Neural crest cell (in vitro differentiated cells): ENCODE measurements around the gene PTX4. TPM values are rescaled to one million over a fixed set of nuclear protein-coding genes. Genes with fewer than 3 reads are reported as not detected.
"Not testable (repeated sequence)": the region's sequence is repeated elsewhere in the genome, so short reads cannot be mapped to it uniquely, and the experiment has no call there.

ENCODE experiments used
- DNase-seq: peaks from one replicate; pipeline ENCODE4 v3.0.0; 2021; ENCODE audit warnings: low read depth, mixed read lengths, low spot score
- H3K27ac Mint-ChIP-seq: one replicate; pipeline ENCODE4 v1.8.0; 2021; ENCODE audit warnings: mild to moderate bottlenecking, mixed read lengths; ENCODE audit not compliant: unreplicated experiment
- H3K27me3 Mint-ChIP-seq: 2 replicates; pipeline ENCODE4 v1.8.0; 2021; ENCODE audit warnings: low read depth, mild to moderate bottlenecking, mixed read lengths
- H3K36me3 Mint-ChIP-seq: 2 replicates; pipeline ENCODE4 v1.8.0; 2021; ENCODE audit warnings: low read depth, mild to moderate bottlenecking, mixed read lengths
- H3K4me1 Mint-ChIP-seq: 2 replicates; pipeline ENCODE4 v1.8.0; 2021; ENCODE audit warnings: mixed read lengths
- H3K4me3 Mint-ChIP-seq: one replicate; pipeline ENCODE4 v1.8.0; 2021; ENCODE audit warnings: mild to moderate bottlenecking, mixed read lengths
- H3K9me3 Mint-ChIP-seq: 2 replicates; pipeline ENCODE4 v1.8.0; 2021; ENCODE audit warnings: mixed read lengths
- CTCF ChIP-seq: fragments of 200-600 bp; sonication (generic); conservative IDR thresholded peaks from 2 replicates; pipeline ENCODE4 v1.5.0; 2021; ENCODE audit warnings: antibody characterized with exemption, mild to moderate bottlenecking
- total RNA-seq: library from RNA; stranded (reverse); gene quantifications from 2 replicates; pipeline ENCODE4 v1.2.1, GENCODE V29; 2021

PTX4 gene
- total RNA-seq, 1 donor from 2014 or later: 0.28 TPM

DNA sequence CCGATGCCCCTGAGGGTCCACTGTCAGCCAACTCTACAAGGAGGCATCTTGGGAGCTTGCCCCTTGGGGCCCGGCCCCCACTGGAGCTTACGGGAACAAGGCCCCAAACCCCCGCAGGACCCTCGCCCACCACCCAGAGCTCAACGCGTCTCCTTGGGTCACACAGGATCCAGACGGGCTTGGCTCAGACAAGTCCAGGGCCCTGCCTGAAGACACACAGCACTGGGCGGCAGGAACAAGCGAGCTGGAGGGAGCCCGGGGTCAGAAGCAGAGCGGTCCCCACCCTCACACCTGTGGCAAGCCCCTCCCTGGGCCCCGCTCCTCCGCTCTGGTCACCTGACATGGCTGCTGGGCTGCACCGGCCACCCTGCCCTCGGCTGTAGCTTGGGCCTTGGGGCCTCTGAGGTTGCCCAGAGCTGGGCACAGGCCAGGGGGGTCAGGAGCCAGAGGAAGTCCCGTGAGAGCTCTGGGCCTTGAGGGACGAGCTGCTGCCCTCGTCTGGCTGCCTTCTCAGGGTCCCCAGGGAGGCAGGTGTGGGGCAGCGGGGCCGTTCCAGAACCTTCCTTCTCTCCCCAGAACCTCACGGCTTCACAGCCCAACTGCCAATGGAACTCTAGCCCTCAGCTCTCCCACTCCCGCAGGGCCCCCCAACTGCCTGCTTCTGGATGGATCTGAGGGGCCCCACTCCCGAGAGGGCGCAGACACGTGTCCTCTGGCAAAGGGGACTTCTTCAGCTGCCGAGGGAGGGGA is 44.6 kb downstream of the PTX4 start, which contains the start of gene CCDC154:
Gene CCDC154, minus strand, starts transcription at position 577 of the 750 bp plus-strand sequence. Its CDS starts 234 bp downstream, at position 343.
- no peak for TF ChIP-seq CTCF
- H3K27ac Mint-ChIP-seq: no peak within 1 kb of the TSS
- H3K4me3 Mint-ChIP-seq: no peak within 1 kb of the TSS
- H3K27me3 Mint-ChIP-seq: no peaks in the 10 kb centered on the region
- no peaks in the 10 kb centered on the region for H3K9me3 Mint-ChIP-seq
- DNase-seq: no peak
- no peaks in the 10 kb centered on the region for H3K4me1 Mint-ChIP-seq
- no peaks in the 10 kb centered on the region for H3K36me3 Mint-ChIP-seq

DNA sequence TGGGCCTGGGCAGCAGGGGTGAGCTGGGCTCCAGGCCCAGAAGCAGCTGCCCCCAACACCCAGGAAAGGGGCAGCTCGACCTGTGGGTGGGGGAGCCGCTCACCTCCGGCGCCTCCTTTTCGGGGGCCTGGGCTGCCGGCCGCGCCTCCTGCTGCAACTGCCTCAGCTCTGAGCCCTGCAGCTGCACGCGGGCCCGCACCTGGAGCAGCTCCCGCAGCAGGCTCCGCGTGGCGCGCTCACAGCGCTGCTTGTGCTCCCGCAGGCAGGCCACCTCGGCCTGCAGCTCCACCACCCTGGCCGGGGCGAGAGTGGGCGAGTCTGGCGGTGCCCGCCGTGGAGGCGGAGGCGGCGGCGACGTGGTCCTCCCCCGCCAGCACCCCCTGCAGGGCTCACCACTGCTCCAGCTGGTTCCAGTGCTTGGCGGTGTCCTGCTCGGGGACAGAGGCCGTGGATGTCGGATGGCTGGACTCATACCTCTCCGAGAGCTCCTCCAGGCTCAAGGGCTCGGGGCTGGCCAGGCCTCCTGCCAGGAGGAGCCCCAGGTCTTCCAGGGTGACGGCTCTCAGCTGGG is 45.3 kb downstream of the PTX4 start:
- Mint-ChIP-seq H3K27ac (no peak overlapping the region), H3K36me3 (no peaks in the 10 kb centered on the region), H3K9me3 (no peaks in the 10 kb centered on the region), H3K4me1 (no peaks in the 10 kb centered on the region), H3K27me3 (no peaks in the 10 kb centered on the region), H3K4me3 (no peak overlapping the region)
- TF ChIP-seq CTCF: no peak
- no peak for DNase-seq

DNA sequence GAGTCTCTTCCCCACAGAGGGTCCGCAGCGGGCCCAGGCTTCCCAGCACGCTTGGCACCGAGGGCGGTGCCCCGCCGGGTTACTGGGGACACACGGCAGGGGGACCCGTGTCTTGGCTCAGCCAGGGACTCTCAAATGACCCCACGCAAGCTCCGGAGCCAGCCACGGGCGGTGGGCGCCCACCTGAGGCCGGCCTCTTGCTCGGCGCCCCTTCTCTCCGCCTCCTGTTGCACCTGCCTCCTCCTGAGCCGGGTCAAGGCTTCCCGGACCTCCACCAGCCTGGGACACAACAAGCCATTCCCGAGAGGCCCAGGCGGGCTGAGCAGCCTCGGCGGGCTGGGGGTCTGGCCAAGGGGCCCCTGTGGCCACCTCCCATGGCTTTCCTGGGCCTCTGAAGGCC is 46.0 kb downstream of the PTX4 start:
- Mint-ChIP-seq H3K4me1 (no peaks in the 10 kb centered on the region), H3K27ac (no peak overlapping the region), H3K36me3 (no peaks in the 10 kb centered on the region), H3K4me3 (no peak overlapping the region), H3K9me3 (no peaks in the 10 kb centered on the region), H3K27me3 (no peaks in the 10 kb centered on the region)
- DNase-seq: no peak
- no peak for TF ChIP-seq CTCF

GRCh38 chr16:1441391-1441829 is 47.3 kb downstream of the PTX4 start:
- H3K4me1 Mint-ChIP-seq: no peaks in the 10 kb centered on the region
- H3K27me3 Mint-ChIP-seq: no peaks in the 10 kb centered on the region
- no peaks in the 10 kb centered on the region for H3K9me3 Mint-ChIP-seq
- H3K4me3 Mint-ChIP-seq: no peak overlapping the region
- H3K36me3 Mint-ChIP-seq: no peaks in the 10 kb centered on the region
- no peak for DNase-seq
- no peak for TF ChIP-seq CTCF
- H3K27ac Mint-ChIP-seq: no peak overlapping the region

GRCh38 chr16:1439699-1440074 is 49.1 kb downstream of the PTX4 start:
- not testable (repeated sequence) for H3K9me3 Mint-ChIP-seq

DNA sequence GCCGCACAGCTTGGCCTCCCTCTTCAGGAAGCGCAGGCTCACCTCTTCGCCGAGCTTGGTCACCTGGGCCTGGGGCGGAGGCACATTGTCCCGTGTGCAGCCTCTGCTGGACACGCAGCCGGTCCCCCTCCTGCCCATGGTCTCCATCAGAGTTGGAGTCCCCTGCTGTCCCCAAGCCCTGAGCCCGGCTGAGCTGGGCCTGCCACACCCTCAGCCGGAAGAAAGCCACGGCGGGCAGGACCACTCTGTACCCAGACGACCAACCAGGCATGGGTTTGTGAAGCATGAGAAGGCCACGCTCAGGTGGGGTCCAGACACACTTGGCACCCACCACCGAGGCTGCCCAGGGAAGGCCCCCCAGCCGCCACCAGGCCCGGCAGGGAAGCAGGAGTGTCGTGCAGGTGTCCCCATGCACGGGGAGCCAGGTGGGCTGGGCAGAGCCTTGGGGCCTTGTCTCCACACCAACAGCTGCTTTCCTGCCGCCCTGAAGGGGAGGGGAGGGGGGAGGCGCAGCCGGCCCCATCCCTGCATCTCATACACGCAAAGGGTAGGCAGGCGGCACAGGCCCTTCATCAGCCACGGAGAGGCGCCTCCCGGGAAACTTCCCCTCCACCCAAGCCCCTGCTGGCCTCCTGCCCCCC is 49.6 kb downstream of the PTX4 start:
- no peaks in the 10 kb centered on the region for H3K36me3 Mint-ChIP-seq
- H3K27me3 Mint-ChIP-seq: no peaks in the 10 kb centered on the region
- TF ChIP-seq CTCF: no peak
- no peaks in the 10 kb centered on the region for H3K4me1 Mint-ChIP-seq
- no peak for DNase-seq
- no peak overlapping the region for H3K27ac Mint-ChIP-seq
- no peaks in the 10 kb centered on the region for H3K9me3 Mint-ChIP-seq
- H3K4me3 Mint-ChIP-seq: no peak overlapping the region

More at GRCh38 chr16:1439699-1440074, 49.1 kb downstream of the PTX4 start:
- not testable (repeated sequence) for H3K27me3 Mint-ChIP-seq, H3K27ac Mint-ChIP-seq, H3K4me1 Mint-ChIP-seq, H3K4me3 Mint-ChIP-seq, H3K36me3 Mint-ChIP-seq, DNase-seq
